ENCODE data around the gene PTPRK. TPM values are rescaled to one million over a fixed set of nuclear protein-coding genes. Genes with fewer than 3 reads are reported as not detected.

PTPRK gene
- total and polyA plus RNA-seq, 10 of the 15 experiments (the other 5 are each of a cell fraction or from before 2014, with no cell fraction given) = 0.23 to 1.9 (median 0.55) TPM

GRCh38 chr6:128029826-128030225, 490.6 kb downstream of the PTPRK start:
- BruUV-seq (replicated peaks) = no TSS peak
- H3K4me3 ChIP-seq = no peak overlapping the region
- TF ChIP-seq CREB1 (IDR thresholded peaks at IDR 0.05; ENCODE audit: low read depth) = no peak
- TF ChIP-seq, protein P1, sequence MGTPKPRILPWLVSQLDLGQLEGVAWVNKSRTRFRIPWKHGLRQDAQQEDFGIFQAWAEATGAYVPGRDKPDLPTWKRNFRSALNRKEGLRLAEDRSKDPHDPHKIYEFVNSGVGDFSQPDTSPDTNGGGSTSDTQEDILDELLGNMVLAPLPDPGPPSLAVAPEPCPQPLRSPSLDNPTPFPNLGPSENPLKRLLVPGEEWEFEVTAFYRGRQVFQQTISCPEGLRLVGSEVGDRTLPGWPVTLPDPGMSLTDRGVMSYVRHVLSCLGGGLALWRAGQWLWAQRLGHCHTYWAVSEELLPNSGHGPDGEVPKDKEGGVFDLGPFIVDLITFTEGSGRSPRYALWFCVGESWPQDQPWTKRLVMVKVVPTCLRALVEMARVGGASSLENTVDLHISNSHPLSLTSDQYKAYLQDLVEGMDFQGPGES (IDR thresholded peaks at IDR 0.05) = no peak
- no peak for TF ChIP-seq SREBF1 (IDR thresholded peaks at IDR 0.05; ENCODE audit: low read length)
- 6% methylated on average over 1 of the region's 1 CpG for WGBS (ENCODE audit: insufficient coverage, insufficient replicate concordance, low lambda C conversion rate, missing lambda C conversion rate)
- H3K9ac ChIP-seq (ENCODE audit: control insufficient read depth, insufficient read depth, low read length) = no peak overlapping the region
- ChIA-PET RAD21 (ENCODE audit: unreplicated experiment) (no interaction called here), SMC1A (ENCODE audit: uncharacterized antibody, unreplicated experiment) (interaction anchor here (1.3 to 1.8 kb wide), 2 partner anchors 9 to 93 kb away, joined by 3 to 5 read pairs; no protein-coding TSS in a partner anchor), POLR2A (no interaction called here), CTCF (interaction anchor here (1.1 kb wide), 2 partner anchors 41 to 175 kb away, joined by 3 read pairs; no protein-coding TSS in a partner anchor)
- no peaks in the 10 kb centered on the region for H3K79me2 ChIP-seq (ENCODE audit: control insufficient read depth, insufficient read depth, low read length)
- no peaks in the 10 kb centered on the region for H4K20me1 ChIP-seq (ENCODE audit: control insufficient read depth, insufficient read depth)
- in situ Hi-C loops (cut with MboI) = no loop called here
- H3K4me1 ChIP-seq (ENCODE audit: control insufficient read depth, insufficient read depth, low read length) = no peaks in the 10 kb centered on the region
- intact Hi-C loops (cut with micrococcal nuclease; ENCODE audit: unreplicated experiment) = no loop called here
- ATAC-seq = peak; percentile 91
- H3K27ac ChIP-seq (ENCODE audit: control insufficient read depth, insufficient read depth) = no peak overlapping the region
- FAIRE-seq = no peak
- no peak overlapping the region for H2AFZ ChIP-seq (ENCODE audit: control insufficient read depth, low read depth, low read length)
- no peaks in the 10 kb centered on the region for H3K9me3 ChIP-seq (replicated peaks; ENCODE audit: control insufficient read depth, insufficient read depth, low read length)
- H3K36me3 ChIP-seq (ENCODE audit: control insufficient read depth in 2 of 2, insufficient read depth in 2 of 2, low read length in 1 of 2) = no peaks in the 10 kb centered on the region
- H3K4me2 ChIP-seq (ENCODE audit: control insufficient read depth, insufficient read depth) = no peak overlapping the region
- DNase-seq (ENCODE audit: low read depth, low spot score) = no peak
- H3K27me3 ChIP-seq (replicated peaks in 1 of 2; ENCODE audit: control insufficient read depth in 2 of 2, insufficient read depth in 2 of 2, low read length in 1 of 2) = no peaks in the 10 kb centered on the region

DNA sequence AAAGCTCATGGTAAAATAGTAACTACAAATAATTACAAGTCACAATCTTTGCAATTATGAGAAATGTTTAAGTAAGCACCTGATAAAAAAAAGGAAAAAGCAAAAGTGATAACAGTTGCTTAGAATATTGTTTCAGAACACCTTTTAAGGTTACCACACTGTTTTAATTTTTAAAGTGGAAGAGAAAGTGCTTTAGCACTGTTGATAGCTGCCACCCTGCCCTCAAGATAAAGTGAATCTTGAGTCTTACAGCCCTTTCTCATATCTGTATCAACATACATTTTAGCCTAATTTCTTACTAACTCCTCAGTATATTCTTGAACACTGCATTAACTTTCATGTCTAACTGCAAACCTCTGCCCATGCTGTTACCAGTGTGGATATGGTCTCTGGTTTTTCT, 492.2 kb downstream of the PTPRK start:
- in situ Hi-C loops (cut with MboI) = no loop called here
- ChIA-PET SMC1A (ENCODE audit: uncharacterized antibody, unreplicated experiment) (no interaction called here), CTCF (interaction anchor here (1.3 to 1.4 kb wide), 2 partner anchors 13 to 16 kb away, joined by 3 to 4 read pairs; no protein-coding TSS in a partner anchor), POLR2A (no interaction called here), RAD21 (ENCODE audit: unreplicated experiment) (no interaction called here)
- no peaks in the 10 kb centered on the region for H3K4me1 ChIP-seq (ENCODE audit: control insufficient read depth, insufficient read depth, low read length)
- no TSS peak for BruUV-seq (replicated peaks)
- no peak for FAIRE-seq
- H3K9me3 ChIP-seq (replicated peaks; ENCODE audit: control insufficient read depth, insufficient read depth, low read length) = no peaks in the 10 kb centered on the region
- no peak overlapping the region for H3K9ac ChIP-seq (ENCODE audit: control insufficient read depth, insufficient read depth, low read length)
- DNase-seq (ENCODE audit: low read depth, low spot score) = no peak
- H3K4me3 ChIP-seq = no peak overlapping the region
- intact Hi-C loops (cut with micrococcal nuclease; ENCODE audit: unreplicated experiment) = no loop called here
- ATAC-seq = no peak
- no peak overlapping the region for H3K27ac ChIP-seq (ENCODE audit: control insufficient read depth, insufficient read depth)
- no peak overlapping the region for H3K4me2 ChIP-seq (ENCODE audit: control insufficient read depth, insufficient read depth)
- no peaks in the 10 kb centered on the region for H3K79me2 ChIP-seq (ENCODE audit: control insufficient read depth, insufficient read depth, low read length)
- H2AFZ ChIP-seq (ENCODE audit: control insufficient read depth, low read depth, low read length) = no peak overlapping the region
- H3K27me3 ChIP-seq (replicated peaks in 1 of 2; ENCODE audit: control insufficient read depth in 2 of 2, insufficient read depth in 2 of 2, low read length in 1 of 2) = no peaks in the 10 kb centered on the region
- no peaks in the 10 kb centered on the region for H4K20me1 ChIP-seq (ENCODE audit: control insufficient read depth, insufficient read depth)
- no peaks in the 10 kb centered on the region for H3K36me3 ChIP-seq (ENCODE audit: control insufficient read depth in 2 of 2, insufficient read depth in 2 of 2, low read length in 1 of 2)
- TF ChIP-seq RUNX3 (IDR thresholded peaks at IDR 0.05; ENCODE audit: low read length) (no peak), ATF7 (IDR thresholded peaks at IDR 0.05; ENCODE audit: low read depth) (no peak), CUX1 (IDR thresholded peaks at IDR 0.05; ENCODE audit: insufficient replicate concordance, low read depth, low read length) (no peak), PAX5 (IDR thresholded peaks at IDR 0.05; ENCODE audit: borderline replicate concordance, low read depth, low read length) (no peak), POLR2A (IDR thresholded peaks at IDR 0.05; ENCODE audit: low read depth, low read length) (no peak), HDAC2 (IDR thresholded peaks at IDR 0.05) (no peak), MEF2A (IDR thresholded peaks at IDR 0.05; ENCODE audit: insufficient read depth, low read depth, low read length) (no peak), CHD1 (IDR thresholded peaks at IDR 0.05; ENCODE audit: low read depth, low read length) (no peak), EED (IDR thresholded peaks at IDR 0.05; ENCODE audit: low read depth) (no peak)

All from GM12878 (cell line).